CD4-positive, alpha-beta T cell treated with Interleukin-17A for 1 hour (primary cell): Measurements from ENCODE around the gene MAP3K12.

Experiments
- DNase-seq: peaks from one replicate; pipeline ENCODE4 v3.0.0-alpha.2; 2020

MAP3K12 gene

GRCh38 chr12:53506881-53507602 lies 7.8 kb upstream of the MAP3K12 start, which contains the start of gene NPFF:
Gene NPFF, minus strand, starts transcription at chr12:53507484. Its CDS starts 10 bp downstream, at chr12:53507474.
- no peak for DNase-seq

DNA sequence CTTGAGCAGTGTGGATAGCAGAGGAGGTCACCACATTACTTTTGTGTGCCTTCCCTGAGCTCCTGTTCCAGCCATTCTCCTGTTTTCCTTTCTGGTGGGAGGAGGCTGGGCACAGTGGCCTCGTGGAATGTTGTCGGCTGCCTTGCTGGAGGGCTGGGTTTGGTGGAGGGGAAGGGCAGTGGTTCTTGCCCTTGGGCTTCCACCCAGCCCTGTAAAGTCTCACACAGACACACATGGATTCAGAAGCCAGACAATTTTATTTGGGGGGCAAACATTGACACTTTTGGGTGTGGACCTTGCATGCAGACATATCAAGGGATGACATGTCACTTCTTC lies 7.2 kb upstream of the MAP3K12 start:
- no peak for DNase-seq

- DNase-seq = no peak
These were observed 6.5 kb upstream of the MAP3K12 start for GRCh38 chr12:53505555-53506449.

DNA sequence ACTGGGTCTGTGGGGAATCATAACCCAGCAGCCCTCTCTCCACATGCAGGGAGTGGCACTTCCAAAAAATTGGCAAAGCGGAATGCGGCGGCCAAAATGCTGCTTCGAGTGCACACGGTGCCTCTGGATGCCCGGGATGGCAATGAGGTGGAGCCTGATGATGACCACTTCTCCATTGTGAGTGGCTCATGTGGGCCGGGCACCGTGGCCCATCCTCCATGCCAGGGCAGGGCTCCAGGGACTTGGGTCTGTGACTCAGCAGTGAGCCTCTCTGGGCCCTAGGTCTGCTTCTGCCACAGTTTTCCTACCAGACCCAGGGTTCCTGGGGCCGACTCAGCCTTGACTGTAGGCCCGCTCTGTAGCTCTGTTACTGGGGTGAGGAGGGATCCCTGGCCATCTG lies 5.8 kb upstream of the MAP3K12 start:
- no peak for DNase-seq

DNA sequence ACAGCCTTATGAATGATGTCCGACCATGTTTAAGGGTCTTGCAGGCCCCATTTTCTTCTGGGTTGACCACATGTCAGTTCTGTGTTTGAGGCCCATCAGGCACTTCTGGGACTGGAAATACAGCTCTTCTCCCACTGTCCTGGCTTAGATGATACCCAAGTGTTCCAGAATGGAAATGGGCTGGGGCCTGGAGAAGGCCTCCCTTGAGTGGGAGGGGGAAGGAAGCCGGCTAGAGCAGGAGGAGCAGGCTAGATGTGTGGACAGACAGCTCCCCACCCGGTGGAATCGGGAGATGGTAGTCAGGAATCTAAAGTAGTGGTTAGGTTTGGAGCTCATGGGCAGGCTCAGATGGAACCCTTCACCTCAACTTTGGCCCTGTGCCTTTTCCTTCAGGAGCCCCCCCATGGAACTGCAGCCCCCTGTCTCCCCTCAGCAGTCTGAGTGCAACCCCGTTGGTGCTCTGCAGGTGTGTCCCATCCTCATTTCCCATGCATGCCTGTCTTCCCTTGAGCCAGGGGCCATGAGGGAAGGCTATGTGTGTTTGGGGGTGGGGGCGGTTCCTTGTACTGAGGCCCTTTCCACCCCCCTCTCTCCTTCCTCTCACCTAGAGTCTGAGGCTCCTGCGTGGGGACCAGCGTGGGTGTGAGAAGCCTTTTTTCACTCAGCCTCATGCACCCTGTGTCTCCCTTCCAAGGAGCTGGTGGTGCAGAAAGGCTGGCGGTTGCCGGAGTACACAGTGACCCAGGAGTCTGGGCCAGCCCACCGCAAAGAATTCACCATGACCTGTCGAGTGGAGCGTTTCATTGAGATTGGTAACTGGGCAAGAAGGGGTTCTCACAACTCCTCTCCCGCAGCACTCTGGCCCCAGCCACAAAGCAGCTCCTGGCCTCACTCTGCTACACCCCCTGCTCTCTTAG lies 5.0 kb upstream of the MAP3K12 start:
- DNase-seq = no peak

DNA sequence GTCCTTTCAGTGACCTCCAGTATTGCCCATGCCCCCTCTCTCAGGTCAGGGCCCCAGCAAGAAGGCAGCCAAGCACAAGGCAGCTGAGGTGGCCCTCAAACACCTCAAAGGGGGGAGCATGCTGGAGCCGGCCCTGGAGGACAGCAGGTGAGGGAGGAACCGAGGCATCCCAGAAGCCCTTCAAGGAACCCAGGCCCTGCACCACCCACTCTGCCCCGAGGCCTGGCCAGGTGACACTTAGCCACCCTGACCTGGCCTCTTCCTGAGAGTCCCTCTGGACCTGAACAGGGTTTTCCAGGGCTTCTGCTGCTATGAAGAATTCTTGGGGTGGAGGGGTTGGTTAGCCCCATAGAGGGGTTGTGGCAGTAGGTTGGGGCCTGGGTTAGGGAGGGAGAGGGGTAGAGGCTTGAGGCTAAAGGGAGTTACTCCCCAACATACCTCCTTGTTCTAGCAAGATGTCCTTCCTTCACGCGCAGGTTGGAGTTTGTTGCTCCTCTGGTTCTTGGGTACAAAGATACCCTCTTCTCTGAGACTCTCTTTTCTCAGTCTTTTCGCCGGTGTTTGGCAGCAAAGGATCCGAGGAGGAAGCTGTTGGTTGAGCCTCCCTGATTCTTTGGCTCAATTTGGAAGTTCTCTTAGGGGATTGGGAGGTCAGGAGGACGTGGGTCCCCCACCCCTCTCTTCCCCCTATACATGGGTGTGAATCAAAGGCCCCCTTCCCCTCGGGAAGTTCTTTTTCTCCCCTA lies 3.9 kb upstream of the MAP3K12 start:
- DNase-seq = no peak

DNA sequence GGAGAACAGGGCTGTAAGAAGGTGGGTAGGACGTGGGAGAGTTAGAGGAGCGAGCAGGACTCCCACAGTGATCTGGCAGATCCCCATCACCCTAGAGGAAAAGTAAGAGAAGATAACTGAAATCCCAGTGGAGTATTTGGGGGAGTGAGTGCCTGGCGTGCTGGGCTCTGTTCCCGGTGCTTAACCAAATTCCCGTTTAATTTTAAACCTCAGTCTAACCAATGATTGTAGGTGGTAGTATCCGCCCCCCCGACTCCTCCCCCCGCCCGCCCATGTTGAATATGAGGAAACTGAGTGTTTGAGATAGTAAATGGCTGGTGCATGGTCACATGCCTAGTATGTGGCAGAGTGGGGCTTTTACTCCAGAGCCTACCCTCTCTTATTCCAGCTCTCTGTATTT lies 3.1 kb upstream of the MAP3K12 start:
- no peak for DNase-seq

GRCh38 chr12:53501615-53502181 lies 2.4 kb upstream of the MAP3K12 start:
- DNase-seq = no peak

DNA sequence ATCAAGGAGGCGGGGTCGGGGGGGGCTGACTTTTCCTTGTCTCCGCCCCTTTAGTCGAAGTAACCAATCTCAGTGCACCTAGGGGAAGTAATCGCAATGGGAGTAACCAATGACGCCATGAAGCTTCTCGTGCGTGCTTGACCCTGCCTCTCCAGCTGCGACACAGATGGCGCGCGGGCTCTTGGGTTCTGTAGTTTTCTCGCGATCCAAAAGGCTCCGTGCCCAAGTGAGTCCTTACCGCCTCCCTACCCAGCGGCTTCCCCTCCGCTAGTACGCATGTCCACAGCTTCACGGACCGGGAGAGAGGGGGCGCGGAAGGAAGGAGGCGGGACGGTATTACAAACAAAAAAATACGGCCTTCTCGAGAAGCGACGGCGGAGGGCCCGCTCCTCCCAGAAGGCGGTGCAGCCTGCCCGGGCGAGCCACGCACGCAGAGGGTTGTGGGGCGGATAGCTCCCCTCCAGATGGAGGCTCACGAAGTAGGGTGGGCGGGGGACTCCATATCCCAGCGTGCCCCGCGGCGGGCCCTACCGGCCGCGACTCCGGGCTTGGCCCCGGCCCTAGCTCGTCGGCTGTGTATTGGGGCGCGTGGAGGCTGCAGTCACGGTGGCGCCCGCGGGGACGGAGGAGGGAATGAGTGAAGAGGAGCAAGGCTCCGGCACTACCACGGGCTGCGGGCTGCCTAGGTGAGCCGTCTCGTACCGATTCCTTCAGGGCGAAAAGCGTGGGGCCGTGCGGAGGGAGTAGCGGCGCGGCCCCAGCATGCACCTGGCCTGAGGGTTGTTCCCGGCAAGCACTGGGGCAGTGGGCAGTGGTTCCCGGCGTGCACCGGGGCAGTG lies 1.7 kb upstream of the MAP3K12 start, which contains the start of gene TARBP2:
TSS of gene TARBP2 (plus strand) at position 508 of the 839 bp plus-strand sequence. CDS start at position 634, 126 bp downstream.
- DNase-seq = peak; percentile 100

DNA sequence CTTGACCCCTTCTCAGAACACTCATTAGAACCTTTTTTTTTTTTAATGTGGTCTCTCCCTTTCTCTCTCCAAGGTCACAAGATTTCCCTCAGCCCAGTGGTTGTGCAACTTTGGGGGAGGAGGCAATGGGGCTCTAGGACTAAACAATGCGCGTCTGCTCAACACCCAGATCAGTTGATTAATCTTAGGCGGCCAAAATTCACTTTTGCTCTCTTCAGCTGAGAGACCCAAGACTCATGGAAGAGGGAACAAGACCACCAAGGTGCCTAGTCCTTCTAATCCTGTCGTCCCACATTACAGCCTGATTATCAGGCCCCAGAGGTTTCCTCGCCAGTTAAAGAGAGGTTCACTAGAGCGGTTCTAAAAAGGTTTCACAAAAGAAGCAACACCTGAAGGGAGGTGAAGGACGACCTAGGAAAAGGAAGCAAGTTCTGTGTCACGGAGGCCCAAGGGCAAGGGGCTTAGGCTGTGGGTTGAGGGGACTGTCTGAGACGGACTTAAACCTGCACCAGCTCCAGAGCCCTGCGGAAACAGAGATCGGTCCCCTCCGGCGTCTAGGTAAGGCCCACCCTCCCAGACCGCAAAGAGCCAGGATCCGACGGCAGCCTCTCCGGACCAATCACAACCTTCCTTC lies 1.0 kb upstream of the MAP3K12 start:
- DNase-seq = no peak

DNA sequence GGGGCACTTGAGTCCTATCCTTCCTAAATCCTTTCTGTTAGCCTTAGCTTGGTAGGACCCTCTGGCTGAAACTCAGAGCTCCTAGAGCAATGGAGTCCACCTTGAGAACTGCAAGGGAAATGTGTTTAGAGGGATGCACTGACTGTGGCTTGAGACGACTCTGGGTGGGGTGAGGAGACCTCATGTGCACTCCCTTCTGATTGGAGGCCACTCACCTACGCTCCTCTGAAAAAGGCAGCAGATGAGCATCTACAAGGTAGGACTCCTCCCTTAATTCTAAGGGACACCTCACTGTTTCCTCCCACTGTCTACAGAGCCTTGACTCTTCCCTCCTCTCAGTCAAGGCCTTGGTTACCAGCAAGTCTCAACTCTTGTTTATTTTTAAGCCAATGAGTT lies 1.0 kb downstream of the MAP3K12 start:
- peak; percentile 26 for DNase-seq

DNA sequence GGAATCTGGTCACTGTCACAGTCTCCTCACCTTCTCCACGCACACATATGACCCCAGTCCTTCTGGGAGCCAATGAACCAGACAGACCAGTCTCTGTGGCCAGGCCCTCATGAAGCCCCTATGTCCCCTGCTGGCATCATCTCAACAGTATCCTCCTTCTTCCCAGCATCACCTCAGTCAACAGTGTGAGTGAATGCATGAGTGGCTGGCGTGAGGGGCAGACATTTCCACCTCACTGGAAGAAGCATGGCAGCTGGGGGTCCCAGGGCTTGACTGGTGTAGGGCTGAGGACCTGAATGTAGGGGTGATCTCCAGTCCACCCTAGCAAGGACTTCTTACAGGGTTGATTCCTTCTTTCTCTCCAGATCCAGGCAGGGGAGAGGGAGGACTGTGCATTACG lies 1.8 kb downstream of the MAP3K12 start:
- DNase-seq = no peak

GRCh38 chr12:53496752-53497032 lies 2.6 kb downstream of the MAP3K12 start:
- no peak for DNase-seq

DNA sequence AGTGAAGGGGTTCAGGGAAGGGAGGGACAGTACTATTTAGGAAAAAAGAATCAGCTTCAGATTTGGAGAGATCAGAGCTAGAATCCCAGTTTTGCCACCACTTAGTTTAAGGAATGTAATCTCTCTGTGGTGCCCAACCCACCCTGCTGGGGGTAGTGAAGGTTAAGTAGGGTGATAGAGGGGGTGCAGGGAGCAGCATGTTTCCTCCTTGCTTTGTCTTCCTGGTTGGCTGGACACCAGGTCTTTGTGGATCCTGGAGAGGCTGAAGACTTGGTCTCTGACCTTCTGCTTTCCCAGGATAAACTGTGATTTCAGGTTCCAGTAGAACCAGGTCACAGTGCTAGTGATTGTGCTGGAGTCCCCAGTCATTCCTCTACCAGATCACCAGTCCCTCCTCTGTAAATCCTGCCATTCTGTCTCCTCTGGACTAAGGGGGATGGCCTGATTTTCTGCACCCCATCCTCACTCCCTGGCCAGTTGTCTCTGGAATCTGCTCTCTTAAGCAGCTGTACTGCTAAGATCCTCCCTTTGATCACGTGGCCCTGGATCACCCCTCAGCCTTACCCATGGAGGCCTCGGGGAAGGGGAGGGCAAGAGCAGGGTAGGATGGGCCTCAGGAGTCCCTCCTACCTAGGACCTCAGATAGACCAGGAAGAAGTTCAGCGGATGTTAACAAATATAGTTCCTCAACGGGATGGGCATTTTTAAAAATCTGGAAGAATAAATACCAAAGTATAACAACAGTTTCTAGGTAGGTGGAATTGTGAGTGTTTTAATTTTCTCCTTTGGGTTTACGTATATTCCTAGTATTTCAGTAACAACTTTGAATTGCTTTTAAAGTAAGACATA lies 3.1 kb downstream of the MAP3K12 start:
- no peak for DNase-seq

DNA sequence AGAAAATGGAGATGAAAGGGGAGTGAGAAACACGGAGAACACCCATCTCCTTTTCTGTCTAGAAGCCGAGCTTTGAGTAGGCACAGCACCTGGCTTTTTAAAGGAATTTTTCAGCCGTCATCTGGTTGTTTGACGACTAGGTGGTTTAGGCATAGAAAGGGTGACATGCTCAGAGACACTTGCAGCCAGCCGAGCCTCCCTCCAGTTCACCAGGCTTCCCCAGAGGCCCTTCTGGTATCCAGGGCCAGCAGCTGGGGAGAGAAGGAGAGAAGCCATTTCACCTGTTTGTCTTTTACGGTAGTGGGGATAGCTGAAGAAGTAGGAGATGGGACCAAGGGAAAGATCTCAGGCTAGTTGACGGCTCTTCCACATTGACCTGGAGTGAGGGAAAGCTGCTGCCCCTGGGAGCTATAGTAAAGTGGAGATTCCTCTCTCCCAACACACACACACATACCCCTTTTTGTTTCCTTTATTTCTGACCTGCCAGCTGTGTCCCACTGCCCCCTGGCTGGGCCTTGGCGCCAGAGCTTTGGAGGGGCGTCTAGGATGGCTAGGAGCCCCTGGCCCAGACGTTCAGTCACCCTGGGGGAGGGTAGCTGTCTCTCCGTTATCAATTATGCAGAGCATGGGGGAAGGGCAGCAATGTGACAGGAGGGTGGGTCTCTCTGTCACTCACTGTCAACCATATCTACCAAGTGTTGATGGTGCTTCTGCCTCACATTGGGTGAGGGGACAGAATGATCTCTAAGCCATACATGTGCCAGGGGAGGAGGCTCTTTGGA lies 5.5 kb downstream of the MAP3K12 start:
- no peak for DNase-seq

DNA sequence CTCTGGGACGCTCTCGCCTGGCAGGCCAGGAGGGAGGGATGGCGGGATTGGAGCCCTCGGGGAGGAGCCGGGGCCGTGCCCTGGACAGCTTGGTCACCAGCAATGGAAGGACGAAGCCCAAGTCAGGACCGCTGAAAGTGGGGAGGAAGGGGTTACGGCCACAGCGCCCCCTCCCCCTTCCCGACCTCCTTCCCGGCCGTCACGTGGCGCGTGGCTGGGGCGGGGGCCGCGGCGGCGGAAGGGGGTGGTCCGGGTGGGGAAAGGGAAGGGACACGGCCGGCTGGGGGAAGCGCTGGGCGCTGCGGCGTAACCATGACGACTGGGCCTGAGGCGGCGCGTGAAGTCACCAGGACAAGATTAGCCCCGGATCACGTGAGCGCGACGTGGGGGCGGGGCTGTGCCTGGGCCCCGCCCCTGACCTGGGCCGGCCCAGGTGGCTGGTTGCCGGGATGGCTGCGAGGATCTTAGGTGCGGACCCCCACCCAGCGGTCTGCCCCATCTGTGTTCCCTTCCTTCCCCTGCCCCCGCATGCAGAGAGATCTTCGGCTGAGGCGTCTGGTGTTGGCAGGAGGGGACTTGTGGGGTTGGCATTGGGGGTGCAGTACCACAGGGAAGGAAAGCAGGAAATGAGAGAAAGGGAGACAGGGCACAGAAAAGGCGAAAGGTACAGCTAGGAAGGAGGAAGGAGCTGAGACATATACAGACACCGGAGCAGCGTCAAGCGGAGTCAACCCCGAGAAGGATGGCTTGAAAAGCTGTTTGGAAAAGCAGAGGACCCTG lies 6.2 kb downstream of the MAP3K12 start:
- DNase-seq = peak; percentile 89

DNA sequence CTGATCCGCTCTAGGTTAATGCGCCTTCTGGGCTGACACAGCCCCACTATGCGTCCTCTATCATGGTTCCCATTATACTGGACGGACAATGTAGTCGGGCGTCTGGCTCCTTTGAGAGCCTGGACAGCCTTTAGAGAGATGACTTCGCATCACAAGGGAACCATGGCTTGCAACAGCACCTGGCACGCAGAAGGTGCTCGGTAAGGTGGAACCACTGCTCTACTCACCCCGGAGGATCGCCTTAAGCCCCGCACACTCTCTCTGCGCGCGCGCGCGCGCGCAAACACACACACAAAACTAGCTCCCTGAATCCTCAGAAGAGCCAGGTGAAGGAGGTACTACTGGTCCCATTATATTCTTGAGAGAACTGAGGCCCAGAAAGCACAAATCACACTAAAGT lies 7.1 kb downstream of the MAP3K12 start:
- no peak for DNase-seq

DNA sequence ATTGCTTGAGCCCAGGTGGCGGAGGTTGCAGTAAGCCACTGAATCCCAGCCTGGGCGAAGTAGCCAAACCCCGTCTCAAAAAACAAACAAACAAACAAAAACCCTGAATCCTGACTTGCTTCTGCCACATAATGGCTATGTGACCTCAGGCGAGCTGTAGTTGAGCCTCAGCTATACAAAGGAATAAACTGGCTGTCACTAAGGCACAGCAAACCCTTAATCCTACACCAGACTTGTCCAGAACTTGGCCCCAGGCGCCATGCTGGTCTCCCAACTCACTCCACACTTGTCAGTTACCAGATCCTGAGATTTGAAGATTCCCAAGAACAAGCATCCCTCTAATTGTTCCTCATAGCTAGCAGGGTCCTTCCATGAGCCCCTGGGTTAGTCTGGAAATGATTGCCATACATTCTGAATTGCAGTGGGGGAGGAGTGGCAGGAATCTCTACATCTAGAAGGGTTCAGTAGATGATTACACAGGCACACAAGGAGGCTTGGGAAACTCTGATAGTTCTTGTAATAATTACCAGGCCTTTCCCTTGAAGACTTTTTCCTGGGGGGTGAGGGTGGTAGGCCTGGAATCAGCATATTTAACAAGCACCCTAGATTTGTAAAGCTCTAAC lies 9.9 kb downstream of the MAP3K12 start:
- no peak for DNase-seq
